IPS-15b (cell line): Measurements from ENCODE around the gene PLEKHG3.
A peak's percentile ranks its signal among the peaks of the same experiment; 100 is the strongest.

Source experiments
- H3K27me3 ChIP-seq: one replicate; pipeline ENCODE4 v1.6.1; 2013; ENCODE audit warnings: low read length; ENCODE audit not compliant: control insufficient read depth, insufficient read depth
- H3K36me3 ChIP-seq: one replicate; pipeline ENCODE4 v1.6.1; 2013; ENCODE audit warnings: low read length; ENCODE audit not compliant: control insufficient read depth, insufficient read depth
- H3K4me1 ChIP-seq: one replicate; pipeline ENCODE4 v1.6.1; 2013; ENCODE audit warnings: mild to moderate bottlenecking, low read length; ENCODE audit not compliant: control insufficient read depth, insufficient read depth
- H3K4me3 ChIP-seq: one replicate; pipeline ENCODE4 v1.5.1; 2013; ENCODE audit warnings: low read depth, low read length
- H3K9ac ChIP-seq: one replicate; pipeline ENCODE4 v1.6.1; 2013; ENCODE audit warnings: low read depth, mild to moderate bottlenecking, low read length
- H3K9me3 ChIP-seq: one replicate; pipeline ENCODE4 v1.6.1; 2013; ENCODE audit warnings: mild to moderate bottlenecking, low read length; ENCODE audit not compliant: control insufficient read depth, insufficient read depth

Gene PLEKHG3

DNA sequence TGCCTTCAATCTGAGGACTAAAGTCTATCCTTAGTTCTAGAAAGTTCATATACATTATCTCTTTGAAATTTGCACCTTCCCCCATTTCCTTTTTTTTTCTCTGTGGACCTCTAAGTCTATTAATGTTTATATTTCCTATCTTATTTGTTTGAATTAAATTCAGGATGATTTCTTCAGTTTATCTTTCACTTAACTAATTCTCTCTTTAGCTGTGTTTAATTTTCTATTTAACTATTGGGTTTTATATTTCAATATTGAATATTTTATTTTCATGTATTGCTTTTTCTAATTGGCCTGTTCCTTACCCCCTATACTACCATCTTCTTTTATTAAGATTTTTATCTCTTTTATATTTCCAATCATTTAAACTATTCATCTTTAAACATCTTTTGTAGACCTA is 9.5 kb downstream of the PLEKHG3 start:
- Histone ChIP-seq H3K9me3 (peaks cover 2% of the 10 kb centered on the region), H3K4me3 (no peak overlapping the region), H3K4me1 (peaks cover 39% of the 10 kb centered on the region), H3K36me3 (no peaks in the 10 kb centered on the region), H3K27me3 (peaks cover 29% of the 10 kb centered on the region), H3K9ac (no peak overlapping the region)

DNA sequence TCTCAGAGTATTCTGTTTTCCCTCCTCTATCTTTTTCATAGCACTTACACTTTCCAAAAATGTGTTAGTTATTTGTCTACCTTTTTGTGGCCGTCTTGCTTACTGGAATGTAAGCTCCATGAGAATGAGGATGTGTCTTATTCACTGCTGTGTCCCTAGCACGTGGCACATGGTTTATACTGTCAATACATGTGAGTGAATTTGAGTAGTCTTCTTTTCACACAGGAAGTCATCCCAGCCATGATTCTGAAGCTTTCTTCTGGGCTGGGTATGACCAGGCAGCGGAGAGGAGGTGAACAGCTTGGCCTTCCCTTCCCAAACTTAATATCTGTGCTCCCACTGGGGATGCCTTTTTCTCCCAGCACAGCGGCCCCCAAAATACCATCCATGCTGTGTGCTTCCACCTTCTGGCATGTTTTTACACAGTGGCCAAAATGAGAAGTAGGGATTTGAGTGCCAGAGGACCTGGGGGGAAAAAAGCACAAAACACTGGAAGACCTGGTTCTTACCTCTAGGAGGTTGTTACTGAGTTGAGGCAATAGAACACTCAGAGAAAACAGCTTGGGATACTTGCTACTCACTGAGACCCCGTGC is 10.3 kb downstream of the PLEKHG3 start:
- H3K4me1 ChIP-seq: peaks cover 32% of the 10 kb centered on the region

GRCh38 chr14:64715146-64715627 is 11.0 kb downstream of the PLEKHG3 start:
- peaks cover 32% of the 10 kb centered on the region for H3K4me1 ChIP-seq
- peaks cover 21% of the 10 kb centered on the region for H3K27me3 ChIP-seq
- H3K9me3 ChIP-seq: peaks cover 2% of the 10 kb centered on the region
- no peak overlapping the region for H3K9ac ChIP-seq
- no peaks in the 10 kb centered on the region for H3K36me3 ChIP-seq
- no peak overlapping the region for H3K4me3 ChIP-seq

More for the DNA sequence above, 10.3 kb downstream of the PLEKHG3 start:
- H3K9me3 ChIP-seq: peaks cover 2% of the 10 kb centered on the region
- H3K4me3 ChIP-seq: no peak overlapping the region
- H3K9ac ChIP-seq: no peak overlapping the region
- no peaks in the 10 kb centered on the region for H3K36me3 ChIP-seq
- peaks cover 25% of the 10 kb centered on the region for H3K27me3 ChIP-seq

DNA sequence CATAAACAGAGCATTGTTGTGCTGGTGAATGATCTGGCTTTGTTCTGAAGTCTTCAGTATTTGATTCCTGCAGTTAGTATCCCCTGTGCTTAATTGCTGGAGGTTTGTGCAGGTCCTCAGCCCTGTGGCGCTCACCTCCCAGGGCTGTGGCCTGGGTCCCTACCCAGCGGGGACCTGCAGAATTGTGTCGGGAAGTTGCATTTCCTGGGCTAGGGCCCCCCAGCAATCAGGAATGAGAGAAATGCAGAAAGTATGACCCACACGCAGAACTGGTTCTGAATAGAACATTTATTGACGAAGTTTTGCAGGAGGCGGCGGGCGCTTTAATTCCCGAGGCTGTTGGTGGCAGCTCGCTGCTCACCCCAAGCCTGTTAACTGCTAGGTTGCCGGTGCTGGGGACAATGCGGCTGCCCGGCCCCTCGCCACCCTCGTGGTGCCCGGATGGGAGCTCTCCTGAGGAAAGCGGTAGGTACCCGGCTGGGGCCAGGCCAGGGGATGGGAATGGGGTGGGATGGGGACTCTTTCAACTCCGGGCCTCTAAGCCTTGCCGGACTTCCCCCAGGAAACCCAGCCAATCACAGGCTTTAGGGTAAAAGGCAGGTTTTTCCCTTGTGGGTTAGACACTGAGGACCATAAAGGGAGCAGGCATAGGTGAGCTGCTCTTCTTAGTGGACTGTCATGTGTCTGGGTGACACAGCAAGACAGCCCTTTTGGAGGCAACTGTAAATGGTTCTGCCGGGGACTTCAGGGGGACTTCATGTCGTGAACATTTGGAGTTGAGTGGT is 11.6 kb downstream of the PLEKHG3 start:
- peak overlapping the region; percentile 24 for H3K4me3 ChIP-seq
- peaks cover 38% of the 10 kb centered on the region for H3K4me1 ChIP-seq
- H3K9me3 ChIP-seq: peaks cover 2% of the 10 kb centered on the region
- H3K9ac ChIP-seq: no peak overlapping the region
- H3K36me3 ChIP-seq: no peaks in the 10 kb centered on the region
- peaks cover 21% of the 10 kb centered on the region for H3K27me3 ChIP-seq

DNA sequence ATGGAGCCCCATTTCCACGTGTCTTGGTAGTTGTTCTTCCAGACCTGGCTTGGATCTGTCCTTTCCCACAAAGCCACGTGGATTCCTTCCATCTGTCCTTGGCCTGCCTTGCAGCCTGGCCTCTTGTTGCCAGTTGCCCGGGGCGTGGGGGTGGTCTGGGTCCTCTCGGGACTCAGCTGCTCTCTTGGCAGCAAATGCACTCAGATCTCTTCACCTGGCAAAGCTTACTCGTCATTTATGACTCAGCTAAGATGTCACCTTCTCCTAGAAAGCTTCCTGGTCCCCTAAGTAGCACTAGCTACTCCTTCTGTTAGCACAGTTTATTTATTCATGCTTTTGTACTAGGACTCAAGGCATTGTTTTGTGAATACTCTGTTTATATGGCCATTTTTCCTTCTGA is 13.6 kb downstream of the PLEKHG3 start:
- H3K9ac ChIP-seq: no peak overlapping the region
- H3K27me3 ChIP-seq: peaks cover 21% of the 10 kb centered on the region
- no peak overlapping the region for H3K4me3 ChIP-seq
- H3K36me3 ChIP-seq: no peaks in the 10 kb centered on the region
- H3K4me1 ChIP-seq: peaks cover 51% of the 10 kb centered on the region
- H3K9me3 ChIP-seq: no peaks in the 10 kb centered on the region

DNA sequence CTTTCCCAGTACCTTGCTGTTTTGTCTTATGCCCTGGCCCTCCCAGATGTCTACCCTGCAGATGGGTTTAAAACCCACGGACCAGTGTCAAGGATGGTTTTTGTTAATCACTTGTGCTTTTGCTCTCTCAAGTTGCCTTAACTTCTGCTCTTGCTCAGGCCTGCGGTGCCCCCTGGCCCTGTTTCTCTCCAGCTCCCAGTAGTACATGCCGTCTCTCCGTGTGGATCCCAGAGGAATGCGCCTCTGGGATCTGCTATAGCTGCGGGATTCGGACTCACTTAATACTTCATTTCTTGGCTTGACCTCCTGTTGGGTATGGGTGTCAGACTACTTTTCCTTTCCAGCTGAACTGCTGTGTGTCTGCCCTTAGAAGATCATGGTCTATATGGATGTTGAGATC is 14.5 kb downstream of the PLEKHG3 start:
- Histone ChIP-seq H3K27me3 (peaks cover 17% of the 10 kb centered on the region), H3K9ac (no peak overlapping the region), H3K4me1 (peaks cover 51% of the 10 kb centered on the region), H3K4me3 (no peak overlapping the region), H3K36me3 (no peaks in the 10 kb centered on the region), H3K9me3 (no peaks in the 10 kb centered on the region)

- no peak overlapping the region for H3K4me3 ChIP-seq
- no peak overlapping the region for H3K9ac ChIP-seq
- no peaks in the 10 kb centered on the region for H3K36me3 ChIP-seq
- peaks cover 9% of the 10 kb centered on the region for H3K27me3 ChIP-seq
- H3K4me1 ChIP-seq: peaks cover 59% of the 10 kb centered on the region
- no peaks in the 10 kb centered on the region for H3K9me3 ChIP-seq
Observed at GRCh38 chr14:64719601-64720000, 15.4 kb downstream of the PLEKHG3 start.

DNA sequence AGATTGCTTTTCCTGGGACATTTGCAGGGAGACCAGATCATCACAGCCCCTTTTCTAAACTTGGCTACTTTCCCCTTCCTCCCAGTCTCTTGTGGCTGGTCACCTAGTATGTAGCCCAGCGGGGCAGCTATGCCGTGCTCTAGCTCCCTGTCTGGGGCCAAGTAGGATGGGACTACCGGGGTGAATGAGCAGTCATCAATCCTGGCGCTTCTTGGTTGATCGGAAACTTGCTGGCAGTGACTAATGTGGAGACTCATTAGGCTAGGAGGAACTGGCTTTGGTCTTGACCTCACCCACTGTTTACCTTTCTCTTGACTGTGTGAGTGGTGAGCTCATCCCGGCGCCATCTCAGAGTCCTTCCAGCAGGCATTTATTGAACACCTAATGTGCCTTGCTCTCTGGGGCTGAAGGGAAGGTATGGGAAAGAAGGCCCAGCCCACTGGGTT is 15.9 kb downstream of the PLEKHG3 start:
- no peaks in the 10 kb centered on the region for H3K36me3 ChIP-seq
- no peak overlapping the region for H3K9ac ChIP-seq
- H3K9me3 ChIP-seq: no peaks in the 10 kb centered on the region
- H3K27me3 ChIP-seq: peaks cover 6% of the 10 kb centered on the region
- H3K4me3 ChIP-seq: no peak overlapping the region
- H3K4me1 ChIP-seq: peaks cover 60% of the 10 kb centered on the region

DNA sequence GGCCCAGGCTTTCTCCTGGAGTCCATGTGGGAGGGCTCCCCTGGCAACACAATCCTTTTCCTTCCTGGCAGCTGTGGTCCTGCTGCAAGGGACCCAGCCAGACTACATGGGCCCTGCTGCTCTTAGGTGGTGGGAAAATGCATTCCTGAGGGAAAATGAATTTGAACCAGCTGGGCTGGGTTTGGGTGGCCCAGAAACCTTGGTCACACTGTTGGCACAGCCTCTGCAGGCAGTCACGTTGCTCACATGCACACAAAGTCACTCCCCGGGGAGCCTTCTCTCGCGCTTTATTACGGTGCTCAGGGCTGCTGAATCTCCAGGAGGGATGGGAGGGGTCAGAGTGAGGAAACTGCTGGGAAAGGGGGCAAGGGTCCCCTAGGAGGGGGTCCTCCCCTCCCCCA is 17.2 kb downstream of the PLEKHG3 start:
- peaks cover 62% of the 10 kb centered on the region for H3K4me1 ChIP-seq
- H3K36me3 ChIP-seq: no peaks in the 10 kb centered on the region
- H3K4me3 ChIP-seq: no peak overlapping the region
- H3K9me3 ChIP-seq: no peaks in the 10 kb centered on the region
- H3K9ac ChIP-seq: no peak overlapping the region
- H3K27me3 ChIP-seq: peaks cover 6% of the 10 kb centered on the region

- Histone ChIP-seq H3K36me3 (no peaks in the 10 kb centered on the region), H3K9ac (no peak overlapping the region), H3K9me3 (no peaks in the 10 kb centered on the region), H3K4me1 (peaks cover 63% of the 10 kb centered on the region), H3K4me3 (no peak overlapping the region), H3K27me3 (peaks cover 6% of the 10 kb centered on the region)
Observed at GRCh38 chr14:64721899-64722298, 17.7 kb downstream of the PLEKHG3 start.

DNA sequence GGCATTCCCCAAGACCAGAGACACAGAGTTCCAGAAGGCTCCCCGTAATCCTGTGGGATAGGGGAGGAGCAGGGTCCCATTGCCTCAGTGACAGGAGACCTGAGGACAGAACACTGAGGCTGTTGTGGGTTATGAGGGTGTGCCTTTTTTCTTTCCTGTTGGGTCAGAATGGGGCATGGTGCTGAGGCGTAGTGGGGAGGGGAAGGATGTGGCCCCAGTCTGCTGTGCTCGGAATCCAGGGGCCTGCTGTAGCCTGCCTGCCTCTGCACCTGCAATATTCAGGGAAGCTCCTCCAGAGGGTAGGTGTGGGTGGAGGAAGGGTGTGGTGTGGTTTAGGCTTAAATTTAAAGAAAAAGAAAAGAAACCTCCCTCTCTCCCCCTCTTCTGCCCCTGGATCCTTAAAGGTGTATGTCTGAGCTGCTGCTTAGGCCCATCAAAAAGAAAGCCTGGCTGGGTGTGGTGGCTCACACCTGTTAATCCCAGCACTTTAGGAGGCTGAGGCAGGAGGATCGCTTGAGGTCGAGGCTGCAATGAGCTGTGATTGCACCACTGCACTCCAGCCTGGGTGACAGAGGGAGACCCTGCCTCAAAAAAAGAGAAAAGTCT is 18.7 kb downstream of the PLEKHG3 start:
- Histone ChIP-seq H3K9me3 (no peaks in the 10 kb centered on the region), H3K36me3 (peaks cover 5% of the 10 kb centered on the region), H3K27me3 (peaks cover 3% of the 10 kb centered on the region), H3K4me3 (no peak overlapping the region), H3K4me1 (peaks cover 54% of the 10 kb centered on the region), H3K9ac (no peak overlapping the region)
